CD4-positive, alpha-beta T cell treated with Interleukin-17A for 1 hour (primary cell): ENCODE data around the gene EXD2.
"Not testable (repeated sequence)": the region's sequence is repeated elsewhere in the genome, so short reads cannot be mapped to it uniquely, and the experiment has no call there.

Experiments used
- DNase-seq: peaks from one replicate; pipeline ENCODE4 v3.0.0-alpha.2; 2020

The EXD2 gene

DNA sequence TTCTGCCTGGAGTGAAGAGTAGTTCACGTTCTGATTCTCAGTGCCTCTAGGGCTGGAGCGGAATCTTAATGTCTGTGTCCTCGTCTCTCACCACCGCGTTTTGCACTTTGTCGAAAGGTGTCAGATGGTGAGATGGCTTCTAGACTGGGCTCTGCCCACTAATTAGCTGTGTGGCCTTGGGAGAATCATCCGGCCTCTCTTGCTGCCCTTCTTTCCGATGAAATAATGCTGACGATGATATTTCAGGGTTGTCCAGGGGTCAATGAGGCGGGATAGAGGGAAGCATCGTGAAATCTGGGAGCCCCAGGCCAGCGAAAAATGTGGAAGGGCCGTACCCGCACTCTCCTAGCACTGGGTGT is 67.8 kb downstream of the EXD2 start:
- no peak for DNase-seq

DNA sequence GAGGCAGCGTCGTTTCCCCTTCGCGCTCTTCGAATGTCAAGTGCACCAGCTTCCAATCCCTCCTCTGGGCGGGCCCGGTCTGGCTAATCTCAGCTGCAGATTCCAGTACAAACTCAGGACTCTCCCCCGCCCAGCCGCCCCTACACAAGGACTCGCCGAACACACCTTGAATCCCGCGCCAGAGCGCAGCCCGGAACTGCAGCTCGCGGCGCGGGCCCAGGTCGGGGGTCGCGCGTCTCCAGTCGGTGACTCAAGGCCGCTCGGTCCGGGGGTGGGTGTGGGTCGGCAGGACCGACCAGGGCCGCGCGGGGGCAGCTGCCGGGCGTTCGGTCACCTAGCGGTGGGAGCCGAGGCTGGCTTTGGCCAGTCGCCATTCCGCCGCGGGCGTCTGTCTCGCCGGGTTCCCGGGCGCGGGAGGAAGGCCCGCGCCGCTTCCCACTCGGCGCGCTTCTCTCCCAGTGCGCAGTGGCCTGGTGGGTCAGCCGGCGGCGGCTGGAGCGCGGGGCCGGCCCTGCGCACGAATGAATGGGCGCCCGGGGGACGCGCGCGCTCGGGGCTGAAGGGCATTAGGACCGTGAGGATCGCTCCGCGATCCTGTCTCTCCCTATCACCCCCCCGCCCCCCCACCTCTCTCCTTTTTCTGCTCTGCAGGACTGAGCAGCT is 68.4 kb downstream of the EXD2 start, which contains the start of gene GALNT16:
Gene GALNT16 (plus strand): TSS at position 632 of the 663 bp plus-strand sequence. CDS start 133 bp downstream, outside the sequence.
- DNase-seq, result no peak

DNA sequence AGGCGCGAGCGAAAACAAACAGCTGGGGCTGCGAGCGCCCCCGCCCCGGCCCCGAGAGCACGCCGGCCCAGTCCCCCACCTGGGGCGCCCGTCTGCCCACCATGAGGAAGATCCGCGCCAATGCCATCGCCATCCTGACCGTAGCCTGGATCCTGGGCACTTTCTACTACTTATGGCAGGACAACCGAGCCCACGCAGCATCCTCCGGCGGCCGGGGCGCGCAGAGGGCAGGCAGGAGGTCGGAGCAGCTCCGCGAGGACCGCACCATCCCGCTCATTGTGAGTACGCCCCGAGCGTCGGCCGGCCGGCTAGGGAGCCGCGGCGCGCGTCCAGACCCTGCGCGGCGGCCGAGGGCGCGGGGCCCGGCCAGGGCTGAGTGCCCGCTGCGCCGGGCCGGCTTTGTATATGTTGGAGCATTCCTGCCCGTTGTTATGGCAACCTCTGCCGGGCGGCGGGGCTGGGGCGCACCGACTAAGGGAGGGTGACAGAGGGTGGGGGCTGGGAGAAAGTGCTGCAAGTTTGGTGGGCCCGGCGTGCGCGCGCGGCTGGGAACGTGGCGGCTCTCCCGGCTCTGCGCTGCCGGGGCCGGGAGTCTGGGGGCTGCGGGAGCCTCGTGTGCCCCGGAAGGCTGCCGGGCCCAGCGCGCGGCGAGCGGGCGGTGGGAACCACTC is 69.0 kb downstream of the EXD2 start:
- DNase-seq, result no peak

GRCh38 chr14:69260861-69261564 is 69.7 kb downstream of the EXD2 start:
- peak; percentile 10 for DNase-seq

DNA sequence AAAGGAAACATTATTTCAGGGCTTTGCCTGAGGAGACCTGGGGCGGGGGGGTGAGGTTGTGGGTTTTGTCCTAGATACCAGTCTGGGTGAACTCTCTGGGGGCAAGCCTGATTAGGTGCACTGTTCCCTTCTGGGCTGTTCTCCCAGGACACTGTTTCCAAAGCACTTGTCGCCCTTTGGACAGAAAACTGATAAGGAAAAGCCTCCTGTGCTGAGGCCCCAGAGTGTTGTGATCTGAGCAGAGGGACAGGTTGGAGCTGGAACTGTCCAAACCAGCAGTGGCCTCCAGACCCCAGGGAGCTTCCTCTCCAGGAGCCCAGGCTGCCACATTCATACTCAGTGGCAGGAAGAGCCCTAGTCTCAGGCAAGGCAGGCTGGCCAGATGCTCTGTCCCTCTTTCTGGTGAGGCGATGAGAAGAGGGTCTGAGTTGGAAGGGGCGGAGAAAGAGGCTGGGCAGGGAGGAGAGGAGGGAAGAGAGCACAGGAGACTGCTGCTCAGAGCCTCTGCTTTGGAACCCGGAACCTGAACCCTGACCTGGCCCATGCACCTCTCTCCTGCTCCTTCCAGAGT is 70.5 kb downstream of the EXD2 start:
- DNase-seq, result no peak

GRCh38 chr14:69262516-69262915 is 71.2 kb downstream of the EXD2 start:
- no peak for DNase-seq

GRCh38 chr14:69263364-69263763 is 72.1 kb downstream of the EXD2 start:
- no peak for DNase-seq

DNA sequence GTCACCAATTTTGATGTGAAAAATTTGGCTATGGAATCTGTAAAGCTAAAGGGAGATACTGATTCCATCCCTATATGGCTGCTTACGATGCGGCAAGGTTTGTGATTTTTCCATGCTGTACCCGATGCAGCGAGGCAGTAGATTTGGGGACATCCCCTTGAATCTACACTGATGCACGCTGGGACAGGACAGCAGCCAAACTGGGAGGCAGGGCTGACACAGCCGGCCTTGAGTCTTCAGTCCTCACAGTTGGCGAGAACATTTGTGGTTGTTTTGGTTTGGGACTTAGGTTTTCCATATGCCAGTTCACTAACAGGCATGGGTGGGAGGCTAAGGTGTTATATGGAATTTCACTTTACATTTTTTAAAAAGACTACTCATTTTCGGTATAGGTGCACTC is 72.5 kb downstream of the EXD2 start:
- no peak for DNase-seq

- DNase-seq, result no peak
These were observed 75.5 kb downstream of the EXD2 start for GRCh38 chr14:69266572-69267345.

- DNase-seq, result no peak
These were observed 76.2 kb downstream of the EXD2 start for GRCh38 chr14:69267492-69267891.

DNA sequence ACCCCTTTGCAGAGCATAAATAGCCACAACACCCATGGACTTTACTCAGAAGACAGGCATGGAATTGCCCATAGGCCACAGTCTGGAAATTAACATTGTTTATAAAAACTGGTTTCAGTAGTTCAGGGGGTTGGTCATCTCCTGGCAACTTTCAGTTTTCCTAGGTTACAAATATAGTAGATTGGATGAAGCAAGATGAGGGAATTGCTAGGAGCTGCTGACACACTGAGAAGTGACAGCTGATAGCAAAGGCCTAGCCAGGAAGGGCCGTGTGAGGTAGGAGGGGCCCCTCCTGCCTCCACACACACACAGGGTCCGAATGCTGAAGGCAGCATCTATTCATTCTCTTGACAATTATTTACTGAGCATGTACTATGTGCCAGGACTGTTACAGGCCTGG is 76.9 kb downstream of the EXD2 start:
- no peak for DNase-seq

DNA sequence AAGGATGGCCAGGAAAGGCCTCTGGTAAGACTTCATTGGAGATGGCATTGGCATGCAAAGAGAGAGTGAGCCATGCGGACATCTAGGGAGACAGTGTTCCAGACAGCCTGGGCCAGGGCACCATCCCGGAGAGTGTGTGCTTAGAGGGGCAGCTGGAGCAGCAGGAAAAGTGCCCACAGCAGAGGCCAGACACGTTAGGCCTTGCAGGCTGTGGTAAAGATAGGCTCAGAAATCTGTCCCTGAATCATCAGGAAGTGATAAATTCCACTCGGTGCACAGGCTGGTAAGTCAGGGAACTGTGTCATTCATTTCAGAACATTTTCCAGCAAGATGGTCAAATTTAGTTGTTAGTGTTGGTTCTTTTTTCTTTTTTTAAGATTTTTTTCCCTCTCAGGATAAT is 77.5 kb downstream of the EXD2 start:
- no peak for DNase-seq

DNA sequence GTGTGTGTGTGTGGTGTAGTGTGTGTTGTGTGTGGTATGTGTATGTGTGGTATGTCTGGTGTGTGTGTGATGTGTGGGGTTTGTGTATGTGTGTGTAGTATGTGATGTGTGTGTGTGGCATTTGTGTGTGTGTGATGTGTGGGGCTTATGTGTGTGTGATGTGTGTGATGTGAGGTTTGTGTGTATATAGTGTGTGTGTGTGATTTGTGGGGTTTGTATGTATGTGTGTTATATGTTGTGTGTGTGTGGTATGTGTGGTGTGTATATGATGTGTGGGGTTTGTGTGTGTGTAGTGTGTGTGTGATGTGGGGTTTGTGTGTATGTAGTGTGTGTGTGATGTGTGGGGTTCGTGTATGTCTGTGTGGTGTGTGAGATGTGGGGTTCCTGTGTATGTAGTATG is 78.1 kb downstream of the EXD2 start:
- DNase-seq, result no peak

DNA sequence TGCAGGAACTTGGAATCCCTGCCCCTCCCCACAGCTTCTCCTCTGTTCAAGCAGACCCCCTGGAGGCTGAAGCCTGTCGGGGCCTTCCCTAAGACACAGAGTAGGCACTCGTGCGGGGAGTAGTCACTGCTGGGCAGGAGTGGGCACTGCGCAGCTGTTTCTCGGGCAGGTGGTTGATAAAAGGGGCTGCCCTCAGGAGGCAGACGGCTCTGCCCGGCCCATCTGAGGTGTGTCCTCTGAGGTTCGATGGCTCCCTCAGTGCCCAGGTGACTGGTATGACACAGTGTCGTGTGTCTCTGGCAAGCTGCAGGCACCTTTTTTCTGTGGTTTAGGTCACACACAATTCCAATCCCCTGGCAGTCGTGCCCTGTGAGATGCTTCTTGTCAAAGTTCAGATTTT is 78.8 kb downstream of the EXD2 start:
- DNase-seq, result no peak

DNA sequence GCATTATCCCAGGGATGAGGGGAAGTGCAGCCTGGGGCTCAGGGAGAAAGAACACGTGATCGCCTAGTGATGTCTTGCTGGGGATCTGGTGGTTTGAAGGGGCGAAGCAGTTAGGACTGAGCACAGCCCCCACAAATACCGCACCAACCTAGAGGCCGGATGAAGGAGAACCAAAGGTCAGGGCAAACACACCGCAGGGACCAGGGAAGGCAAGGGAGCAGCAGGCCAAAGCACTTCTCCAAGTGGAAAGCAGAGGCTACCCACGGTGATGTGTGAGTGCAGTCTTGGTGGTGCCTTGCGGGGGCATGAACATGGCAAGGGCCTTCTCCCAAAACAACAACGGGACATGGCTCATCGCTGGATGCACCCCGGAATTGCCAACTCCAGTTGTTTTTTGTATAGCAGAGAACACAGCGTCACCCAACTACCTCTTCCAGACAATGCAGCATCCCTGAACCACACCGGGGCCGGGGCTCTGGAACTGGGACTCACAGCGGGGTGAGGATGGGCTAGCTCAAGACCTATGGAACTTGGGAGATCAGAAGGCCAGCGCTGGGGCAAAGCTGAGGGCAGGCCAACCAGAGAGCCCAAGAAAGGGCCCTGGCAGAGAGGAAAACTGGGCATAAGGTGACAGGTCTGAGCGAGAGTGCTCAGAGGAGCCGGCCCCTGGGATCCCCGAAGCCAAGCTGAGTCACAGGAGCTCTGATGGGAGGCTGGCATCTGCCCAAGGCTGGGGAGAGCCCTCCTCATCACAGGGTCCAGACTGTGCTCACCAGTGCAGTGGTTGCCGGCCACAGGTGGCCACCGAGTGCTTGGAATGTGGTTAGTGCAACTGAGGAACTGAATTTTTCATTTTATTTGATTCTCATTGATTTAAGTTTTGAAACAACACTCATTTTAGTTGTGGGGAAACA is 79.8 kb downstream of the EXD2 start:
- DNase-seq, result no peak

DNA sequence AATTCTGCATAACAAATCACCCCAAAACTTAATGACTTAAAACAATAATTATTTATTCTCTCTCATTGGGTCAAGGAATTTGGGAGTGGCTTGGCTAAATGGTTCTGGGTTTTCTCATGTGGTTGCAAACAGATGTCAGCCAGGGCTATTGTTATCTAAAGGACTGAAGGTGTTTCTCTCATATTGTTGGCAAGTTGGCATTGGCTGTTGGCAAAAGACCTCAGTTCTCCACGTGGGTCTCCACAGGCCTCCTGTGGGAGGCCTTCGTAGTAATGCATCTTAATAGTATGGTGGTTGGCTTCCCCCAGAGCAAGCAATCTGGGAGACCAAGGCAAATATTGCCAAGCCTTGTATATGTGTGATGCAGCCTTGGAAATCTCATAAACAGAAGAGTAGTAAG is 83.0 kb downstream of the EXD2 start:
- DNase-seq, result no peak

GRCh38 chr14:69275331-69275730 is 84.0 kb downstream of the EXD2 start:
- no peak for DNase-seq

GRCh38 chr14:69277356-69277755 is 86.1 kb downstream of the EXD2 start:
- not testable (repeated sequence) for DNase-seq

- DNase-seq, result no peak
These were observed 89.5 kb downstream of the EXD2 start for GRCh38 chr14:69280746-69281291.

GRCh38 chr14:69281450-69282169 is 90.3 kb downstream of the EXD2 start:
- DNase-seq, result no peak

- no peak for DNase-seq
These were observed 91.2 kb downstream of the EXD2 start for GRCh38 chr14:69282448-69282847.
